Medulla oblongata (tissue), 1 donor: ENCODE measurements around the gene VARS2.
A peak's percentile ranks its signal among the peaks of the same experiment; 100 is the strongest.
"Not testable (repeated sequence)": the region's sequence is repeated elsewhere in the genome, so short reads cannot be mapped to it uniquely, and the experiment has no call there.

Source experiments
- DNase-seq: peaks from one replicate; pipeline ENCODE4 v3.0.0-alpha.2; 2015; ENCODE audit errors: extremely low spot score

Gene VARS2

GRCh38 chr6:30898750-30899360 lies 15.2 kb upstream of the VARS2 start:
- no peak for DNase-seq

- DNase-seq, result no peak
Observed at GRCh38 chr6:30900863-30901417, 13.1 kb upstream of the VARS2 start.

- no peak for DNase-seq
Observed at GRCh38 chr6:30901436-30901835, 12.6 kb upstream of the VARS2 start.

GRCh38 chr6:30902196-30902595 lies 11.8 kb upstream of the VARS2 start:
- not testable (repeated sequence) for DNase-seq

GRCh38 chr6:30902709-30903108 lies 11.3 kb upstream of the VARS2 start:
- DNase-seq, result no peak

GRCh38 chr6:30903236-30903635 lies 10.8 kb upstream of the VARS2 start:
- no peak for DNase-seq

GRCh38 chr6:30907290-30907757 lies 6.7 kb upstream of the VARS2 start:
- DNase-seq, result not testable (repeated sequence)

DNA sequence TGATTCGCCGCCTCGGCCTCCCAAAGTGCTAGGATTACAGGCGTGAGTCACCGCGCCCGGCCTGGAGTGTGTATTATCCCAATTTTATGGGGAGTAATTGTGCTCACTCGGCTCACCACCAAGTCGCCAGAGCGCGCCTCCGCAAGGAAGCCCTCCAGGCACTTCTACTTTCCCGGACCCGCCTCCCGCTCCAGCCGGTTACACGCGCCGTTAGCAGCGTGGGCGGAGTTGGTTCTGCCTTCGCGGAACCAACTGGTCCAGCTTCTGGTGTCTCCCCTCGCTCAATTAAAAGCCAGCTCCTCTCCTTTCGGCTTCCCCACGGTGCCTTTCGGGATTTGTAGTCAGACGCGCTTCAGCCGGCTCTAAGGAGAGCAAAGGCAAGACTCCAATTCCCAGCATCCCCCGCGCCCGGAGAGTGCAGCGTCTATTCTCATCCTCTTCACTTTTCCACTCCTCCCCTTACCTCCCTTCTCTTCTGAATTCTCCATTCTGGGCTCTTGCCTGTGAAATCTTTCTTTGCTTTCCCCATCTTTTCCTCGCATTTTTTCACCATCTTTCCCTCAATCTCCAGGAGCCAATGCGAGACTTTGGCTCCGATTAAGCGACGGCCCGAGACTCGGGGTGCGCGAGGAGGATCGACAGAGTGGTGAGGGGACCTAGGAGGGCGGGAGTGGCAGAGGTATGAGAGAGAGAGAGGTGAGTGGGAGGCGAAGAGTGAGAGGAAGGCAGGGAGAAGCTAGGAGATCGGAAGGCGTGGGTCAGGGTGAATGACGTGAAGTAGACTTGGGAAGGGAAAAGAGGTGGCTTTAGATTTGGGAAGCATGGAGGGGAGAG lies 6.1 kb upstream of the VARS2 start, which contains the start of gene GTF2H4:
TSS of gene GTF2H4 (plus strand) at position 450 of the 834 bp plus-strand sequence.
- peak; percentile 99 for DNase-seq

DNA sequence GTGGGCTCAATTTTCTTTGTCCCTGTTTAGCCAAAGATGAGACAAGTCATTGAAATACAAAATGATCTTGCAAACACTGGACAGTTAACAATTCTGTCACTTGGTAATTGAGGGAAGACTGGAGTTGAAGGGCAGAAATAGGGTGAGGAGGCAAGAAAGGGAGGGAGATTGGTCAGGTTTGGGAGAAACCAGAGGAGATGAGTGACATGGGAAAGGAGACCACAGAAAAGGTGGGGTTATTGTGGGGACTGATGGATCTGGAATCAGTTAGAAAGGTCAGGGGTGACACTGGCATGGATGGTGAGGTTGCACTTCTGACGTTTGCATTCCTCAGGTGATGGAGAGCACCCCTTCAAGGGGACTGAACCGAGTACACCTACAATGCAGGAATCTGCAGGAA lies 5.3 kb upstream of the VARS2 start:
- DNase-seq, result no peak

DNA sequence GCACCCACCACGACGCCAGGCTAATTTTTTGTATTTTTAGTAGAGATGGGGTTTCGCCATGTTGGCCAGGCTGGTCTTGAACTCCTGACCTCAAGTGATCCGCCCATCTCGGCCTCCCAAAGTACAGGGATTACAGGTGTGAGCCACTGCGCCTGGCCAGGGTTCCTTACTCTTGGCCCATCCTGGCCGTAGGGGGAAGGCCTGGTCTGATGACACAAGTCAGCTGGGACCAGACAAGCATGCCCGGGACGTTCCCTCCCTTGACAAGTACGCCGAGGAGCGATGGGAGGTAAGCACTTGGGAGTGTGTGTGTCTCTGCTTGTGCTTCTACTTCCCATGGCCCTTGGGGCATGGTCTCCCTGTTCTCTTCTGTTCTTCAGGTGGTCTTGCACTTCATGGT lies 3.6 kb upstream of the VARS2 start:
- DNase-seq, result not testable (repeated sequence)

GRCh38 chr6:30912746-30913520 lies 1.1 kb upstream of the VARS2 start:
- DNase-seq, result no peak

DNA sequence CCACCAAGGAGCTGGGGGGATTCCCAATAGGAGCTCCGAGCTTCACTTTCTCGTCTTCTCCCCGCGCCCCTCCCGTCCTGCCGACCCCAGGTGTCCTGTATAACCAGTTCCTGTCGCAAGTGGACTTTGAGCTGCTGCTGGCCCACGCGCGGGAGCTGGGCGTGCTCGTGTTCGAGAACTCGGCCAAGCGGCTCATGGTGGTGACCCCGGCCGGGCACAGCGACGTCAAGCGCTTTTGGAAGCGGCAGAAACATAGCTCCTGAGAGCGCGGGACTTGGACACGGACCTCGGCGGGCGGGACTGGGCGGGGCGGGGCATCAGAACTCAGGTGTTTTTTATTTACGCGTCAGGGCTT lies 340 bp upstream of the VARS2 start:
- no peak for DNase-seq

DNA sequence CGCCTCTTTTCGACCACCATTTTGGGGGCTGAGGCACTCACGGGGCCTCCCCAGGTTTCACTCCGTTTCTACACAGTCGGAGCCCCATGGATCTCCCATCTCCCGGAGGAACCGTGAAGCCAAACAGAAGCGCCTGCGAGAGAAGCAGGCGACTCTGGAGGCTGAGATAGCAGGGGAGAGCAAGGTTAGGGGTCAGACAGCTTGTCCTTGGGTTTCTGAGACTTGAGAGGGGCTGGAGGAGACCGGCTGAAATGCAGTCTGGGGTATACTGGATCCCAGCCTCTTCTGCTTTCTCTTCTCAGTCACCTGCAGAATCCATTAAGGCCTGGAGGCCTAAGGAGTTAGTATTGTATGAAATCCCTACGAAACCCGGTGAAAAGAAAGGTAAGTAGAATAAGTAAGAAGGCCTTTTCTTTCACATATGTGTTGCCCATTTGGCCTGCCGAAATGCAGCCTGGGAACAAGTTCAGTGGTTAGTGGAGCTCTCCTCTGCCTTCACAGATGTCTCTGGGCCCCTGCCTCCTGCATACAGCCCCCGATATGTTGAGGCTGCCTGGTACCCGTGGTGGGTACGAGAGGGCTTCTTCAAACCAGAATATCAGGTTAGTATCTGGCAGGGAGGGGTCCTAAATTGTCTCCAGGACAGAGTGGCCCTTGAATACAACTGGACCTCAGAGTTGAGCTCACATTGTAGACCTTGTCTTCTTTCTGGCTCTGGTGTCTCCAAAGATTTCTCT lies 984 bp downstream of the VARS2 start:
- no peak for DNase-seq

DNA sequence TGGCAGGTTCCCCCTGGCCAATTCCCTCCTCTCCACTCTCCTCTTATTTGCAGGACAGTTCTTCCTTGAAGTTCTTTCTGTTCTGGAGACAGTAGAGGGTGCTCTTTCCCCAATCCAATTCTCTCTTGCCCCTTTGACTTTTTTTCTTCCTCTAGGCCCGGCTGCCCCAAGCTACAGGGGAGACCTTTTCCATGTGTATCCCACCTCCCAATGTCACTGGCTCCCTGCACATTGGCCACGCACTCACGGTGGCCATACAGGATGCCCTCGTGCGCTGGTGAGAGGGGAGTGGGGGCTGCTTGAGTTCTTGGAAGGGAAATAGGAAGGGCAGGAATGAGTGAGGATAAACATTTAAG lies 1.5 kb downstream of the VARS2 start:
- peak; percentile 96 for DNase-seq

DNA sequence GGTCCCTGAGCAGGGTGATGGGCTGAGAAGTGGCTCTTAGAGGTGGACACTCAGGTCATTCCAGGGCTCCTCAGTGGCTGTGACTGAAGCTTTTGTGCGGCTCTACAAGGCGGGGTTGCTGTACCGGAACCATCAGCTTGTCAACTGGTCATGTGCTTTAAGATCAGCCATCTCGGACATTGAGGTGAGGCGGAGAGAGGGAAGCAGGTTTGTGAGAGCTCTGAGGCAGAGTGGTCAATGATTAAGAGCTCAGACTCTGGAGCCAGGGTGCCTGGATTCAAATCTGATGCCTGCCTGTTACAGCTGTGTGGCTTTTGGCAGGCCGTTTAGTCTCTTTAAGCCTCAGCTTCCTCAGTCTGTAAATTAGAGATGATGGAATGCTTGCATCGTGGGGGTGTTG lies 3.0 kb downstream of the VARS2 start:
- DNase-seq, result peak; percentile 16

DNA sequence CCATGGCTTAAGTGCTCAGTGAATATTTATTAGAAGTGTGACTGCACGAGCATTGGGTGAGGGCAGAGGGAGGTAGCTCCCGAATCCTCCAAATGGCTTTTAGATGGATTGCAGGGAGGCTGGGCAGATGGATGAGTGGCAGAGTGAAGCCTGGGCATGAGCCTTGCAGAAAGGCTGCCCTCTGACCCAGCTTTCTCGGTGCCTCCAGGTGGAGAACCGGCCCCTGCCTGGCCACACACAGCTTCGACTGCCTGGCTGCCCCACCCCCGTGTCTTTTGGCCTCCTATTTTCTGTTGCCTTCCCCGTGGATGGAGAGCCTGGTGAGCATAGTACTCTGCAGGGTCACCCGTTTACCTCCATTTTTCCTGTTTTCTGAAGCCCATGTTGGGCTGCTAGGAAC lies 3.4 kb downstream of the VARS2 start:
- DNase-seq, result no peak

DNA sequence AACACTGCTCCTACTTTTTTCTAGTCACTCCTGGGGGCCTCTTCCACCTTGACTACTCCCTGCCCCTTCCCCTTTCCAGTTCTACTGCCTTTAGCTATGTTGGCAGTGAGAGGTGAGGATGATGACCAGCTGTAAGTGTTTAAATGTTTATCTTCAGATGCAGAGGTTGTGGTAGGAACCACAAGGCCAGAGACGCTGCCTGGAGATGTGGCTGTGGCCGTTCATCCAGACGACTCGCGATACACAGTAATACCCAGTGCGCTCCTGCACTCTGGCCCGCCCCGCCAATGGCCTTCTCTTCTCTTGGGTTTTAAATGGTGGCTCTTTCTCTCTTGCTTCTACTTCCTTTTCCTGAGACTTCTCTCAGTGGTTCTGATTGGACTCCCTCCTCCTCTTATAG lies 4.6 kb downstream of the VARS2 start:
- no peak for DNase-seq

DNA sequence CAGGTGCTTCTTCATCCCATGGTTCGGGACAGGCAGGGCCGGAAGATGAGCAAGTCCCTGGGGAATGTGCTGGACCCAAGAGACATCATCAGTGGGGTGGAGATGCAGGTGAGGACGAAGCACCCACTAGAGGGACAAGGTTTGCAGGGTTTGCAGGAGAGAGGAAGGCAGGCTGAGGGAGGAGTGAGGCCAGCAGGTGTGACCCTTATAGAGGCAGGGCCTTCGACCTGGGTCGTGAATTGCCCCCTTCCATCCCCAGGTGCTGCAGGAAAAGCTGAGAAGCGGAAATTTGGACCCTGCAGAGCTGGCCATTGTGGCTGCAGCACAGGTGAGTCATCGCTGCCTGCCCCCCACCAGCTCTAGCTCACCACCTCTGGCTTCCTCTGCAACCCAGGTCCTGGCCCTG lies 8.4 kb downstream of the VARS2 start:
- no peak for DNase-seq

GRCh38 chr6:30924040-30924627 lies 10.1 kb downstream of the VARS2 start:
- not testable (repeated sequence) for DNase-seq

DNA sequence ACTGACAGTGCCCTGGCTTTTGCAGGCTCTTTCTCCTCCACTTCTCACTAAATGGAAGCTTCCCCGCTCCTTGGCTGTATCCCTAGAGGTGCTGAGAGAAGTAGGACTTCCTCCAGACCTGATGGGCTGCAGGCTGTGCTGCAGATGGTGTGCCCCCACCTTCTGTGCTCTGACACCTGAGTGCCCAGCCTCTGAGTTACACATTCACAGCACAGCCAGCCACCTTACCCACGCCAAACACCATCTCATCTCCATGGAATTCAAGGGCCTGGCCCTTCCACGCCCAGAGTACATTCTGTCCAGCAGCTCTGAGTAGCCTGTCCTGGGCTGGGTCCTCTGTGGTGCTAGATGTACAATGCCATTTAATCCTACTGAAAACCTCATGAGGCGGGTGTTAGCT lies 12.6 kb downstream of the VARS2 start:
- DNase-seq, result no peak

DNA sequence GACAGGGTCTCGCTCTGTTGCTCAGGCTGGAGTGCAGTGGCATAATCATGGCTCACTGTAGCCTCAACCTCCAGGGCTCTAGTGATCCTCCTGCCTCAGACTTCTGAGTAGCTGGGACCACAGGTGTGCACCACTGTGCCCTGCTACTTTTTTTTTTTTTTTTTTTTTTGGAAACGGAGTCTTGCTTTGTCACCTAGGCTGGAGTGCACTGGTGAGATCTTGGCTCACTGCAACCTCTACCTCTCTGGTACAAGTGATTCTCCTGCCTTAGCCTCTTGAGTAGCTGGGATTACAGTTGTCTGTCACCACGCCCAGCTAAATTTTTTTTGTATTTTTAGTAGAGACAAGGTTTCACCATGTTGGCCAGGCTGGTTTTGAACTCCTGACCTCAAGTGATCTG lies 13.0 kb downstream of the VARS2 start:
- not testable (repeated sequence) for DNase-seq
